Tibial artery (tissue), 4 donors: ENCODE data around the gene RHBDD3.
A peak's percentile ranks its signal among the peaks of the same experiment; 100 is the strongest.

Experiments used
- DNase-seq, 2 donors: peaks; one replicate each; pipeline ENCODE4 v3.0.0-alpha.2; 2019
- H3K27ac ChIP-seq, 2 donors: fragments of 200-600 bp; sonication (generic) in 1 of 2; 1 replicate in 1 of 2; 2 replicates in 1 of 2; pipeline ENCODE4 v1.5.1; 2018 to 2019; ENCODE audit warnings: mild to moderate bottlenecking in 1 of 2
- H3K27me3 ChIP-seq, 2 donors: fragments of 200-600 bp; sonication (generic) in 1 of 2; one replicate each; pipeline versions ENCODE4 v1.5.1 to v1.6.0; 2016 to 2019
- H3K36me3 ChIP-seq, 3 donors: fragments of 200-600 bp; sonication (generic) in 2 of 3; one replicate each; pipeline ENCODE4 v1.5.1; 2016 to 2019; ENCODE audit warnings: mild to moderate bottlenecking in 2 of 3
- H3K4me1 ChIP-seq, 4 donors: fragments of 200-600 bp; sonication (generic) in 2 of 4; 1 replicate in 3 of 4; 2 replicates in 1 of 4; pipeline ENCODE4 v1.5.1; 2016 to 2019
- H3K4me3 ChIP-seq, 2 donors: fragments of 200-600 bp; sonication (generic) in 1 of 2; 1 replicate in 1 of 2; 2 replicates in 1 of 2; pipeline ENCODE4 v1.5.1; 2018 to 2019; ENCODE audit warnings: mild to moderate bottlenecking in 2 of 2
- H3K9me3 ChIP-seq, 3 donors: fragments of 200-600 bp; sonication (generic) in 1 of 3; one replicate each; pipeline ENCODE4 v1.5.1; 2016 to 2019
- CTCF ChIP-seq, 2 experiments: fragments of 200-600 bp in 1 of 2; fragments of 450-650 bp in 1 of 2; IDR thresholded peaks; one replicate each; pipeline ENCODE4 v1.5.1; 2017 to 2019; ENCODE audit warnings: antibody characterized with exemption in 2 of 2, mild to moderate bottlenecking in 1 of 2, moderate library complexity in 1 of 2
- intact Hi-C: fragments of 100-400 bp; cut with DNase I; formaldehyde crosslinking; loops from one replicate; pipeline ENCODE4 v1.15.0; 2023; ENCODE audit warnings: low total_unique reads

The RHBDD3 gene

GRCh38 chr22:29265929-29266328 is 1.9 kb downstream of the RHBDD3 start:
- Histone ChIP-seq H3K4me1 (peaks cover 0 to 29% (median 18%) of the 10 kb centered on the region in 4 donors), H3K27me3 (no peaks in the 10 kb centered on the region), H3K36me3 (peaks cover 0 to 24% (median 0%) of the 10 kb centered on the region in 3 donors), H3K4me3 (no peak overlapping the region), H3K9me3 (no peaks in the 10 kb centered on the region), H3K27ac (peak overlapping the region in 1 of 2 donors; percentile 98)
- intact Hi-C loops = loop anchor here (5.0 to 10.0 kb wide), 2 partner anchors 41 to 381 kb away; partner anchors contain the start of genes GAS2L1 and ZNRF3
- no peak for TF ChIP-seq CTCF (IDR thresholded peaks at IDR 0.05)
- peak in 1 of 2 donors; percentile 40 for DNase-seq

DNA sequence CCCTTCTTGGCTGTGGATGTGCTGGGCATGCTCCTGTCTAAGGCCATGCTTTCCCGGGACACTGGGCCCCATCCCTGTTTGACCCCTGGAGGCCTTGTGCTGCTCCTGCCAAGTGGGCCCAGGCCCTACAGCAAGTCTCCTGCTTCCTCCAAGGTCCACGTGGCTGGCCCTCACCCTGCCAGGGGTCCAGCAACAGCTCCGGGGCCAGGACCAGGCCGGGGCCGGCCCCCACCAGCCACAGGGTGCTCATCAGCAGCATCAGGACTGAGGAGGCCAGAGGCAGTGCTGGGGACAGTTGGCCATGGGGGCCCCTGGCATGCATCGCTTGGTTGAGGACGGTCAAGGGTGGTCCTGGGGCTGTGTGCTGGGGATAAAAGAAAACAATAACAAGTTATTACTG is 2.5 kb downstream of the RHBDD3 start:
- Histone ChIP-seq H3K9me3 (no peaks in the 10 kb centered on the region), H3K4me3 (no peak overlapping the region), H3K4me1 (peaks cover 0 to 23% (median 17%) of the 10 kb centered on the region in 4 donors), H3K36me3 (peaks cover 0 to 30% (median 2%) of the 10 kb centered on the region in 3 donors), H3K27ac (no peak overlapping the region), H3K27me3 (no peaks in the 10 kb centered on the region)
- no peak for TF ChIP-seq CTCF (IDR thresholded peaks at IDR 0.05)
- peak in 1 of 2 donors; percentile 65 for DNase-seq
- intact Hi-C loops = loop anchor here (5.0 to 10.0 kb wide), 2 partner anchors 42 to 381 kb away; partner anchors contain the start of genes GAS2L1 and ZNRF3

DNA sequence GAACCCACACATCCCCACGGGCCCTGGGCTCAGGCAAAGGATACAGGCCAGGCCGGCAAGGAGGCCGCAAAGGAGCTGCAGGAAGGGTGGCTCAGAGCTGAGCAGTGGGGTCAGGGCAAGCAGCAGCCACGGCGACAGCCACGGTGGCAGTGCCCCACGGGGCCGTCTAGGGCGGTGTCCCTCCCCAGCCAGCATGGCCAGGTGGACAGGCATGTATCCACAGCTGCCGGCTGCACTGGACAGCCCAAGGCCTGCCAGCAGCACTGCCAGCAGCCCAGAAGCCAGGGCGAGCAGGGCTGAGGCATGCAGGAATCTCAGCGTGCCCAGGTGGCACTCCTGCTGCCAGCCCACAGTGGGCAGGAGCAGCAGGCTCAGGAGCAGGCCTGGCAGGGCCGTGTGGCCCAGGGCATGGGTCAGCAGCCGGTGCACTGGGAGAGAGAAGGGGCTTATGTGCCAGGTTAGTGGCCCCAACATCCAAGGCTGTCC is 3.9 kb downstream of the RHBDD3 start:
- Histone ChIP-seq H3K36me3 (peaks cover 0 to 45% (median 15%) of the 10 kb centered on the region in 3 donors), H3K27me3 (no peaks in the 10 kb centered on the region), H3K4me1 (peaks cover 0 to 20% (median 11%) of the 10 kb centered on the region in 4 donors), H3K27ac (no peak overlapping the region), H3K4me3 (no peak overlapping the region), H3K9me3 (no peaks in the 10 kb centered on the region)
- no peak for TF ChIP-seq CTCF (IDR thresholded peaks at IDR 0.05)
- intact Hi-C loops = loop anchor here (5.0 to 10.0 kb wide), 2 partner anchors 379 to 532 kb away; partner anchors contain the start of gene ZNRF3
- DNase-seq = peak in 1 of 2 donors; percentile 59

GRCh38 chr22:29260601-29261315 is 7.0 kb downstream of the RHBDD3 start:
- Histone ChIP-seq H3K4me1 (peaks cover 0 to 4% (median 0%) of the 10 kb centered on the region in 4 donors), H3K27ac (no peak overlapping the region), H3K27me3 (no peaks in the 10 kb centered on the region), H3K4me3 (no peak overlapping the region), H3K36me3 (peaks cover 0 to 48% (median 15%) of the 10 kb centered on the region in 3 donors), H3K9me3 (no peaks in the 10 kb centered on the region)
- intact Hi-C loops = loop anchor here (5.0 to 10.0 kb wide), 2 partner anchors 376 to 528 kb away; partner anchors contain the start of gene ZNRF3
- DNase-seq = peak in 1 of 2 donors; percentile 55
- no peak for TF ChIP-seq CTCF (IDR thresholded peaks at IDR 0.05)

DNA sequence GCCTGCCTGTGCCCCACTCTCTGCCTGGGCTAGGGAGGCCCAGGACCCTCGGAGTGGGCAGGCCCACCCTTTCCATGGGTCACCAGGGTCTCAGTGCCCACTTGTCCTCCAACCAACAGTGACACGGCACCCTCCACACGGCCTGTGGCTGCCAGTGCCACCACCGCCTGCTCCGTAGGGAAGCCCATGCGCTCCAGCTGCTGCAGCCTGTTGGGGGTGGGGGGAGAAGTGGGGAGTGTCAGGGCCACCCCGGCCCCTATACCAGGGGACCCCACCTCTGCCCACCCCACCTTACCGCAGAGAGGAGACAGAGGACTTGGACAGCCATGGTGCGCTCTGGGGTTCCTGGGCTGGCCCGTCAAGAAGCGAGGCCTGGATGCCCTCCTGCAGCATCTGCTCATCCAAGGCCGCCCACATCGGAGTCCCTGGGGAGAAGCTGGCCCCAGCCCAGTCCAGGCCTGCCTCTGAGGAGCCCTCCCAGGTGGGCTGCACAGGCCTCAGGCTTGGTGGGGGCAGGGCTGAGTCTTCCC is 7.7 kb downstream of the RHBDD3 start:
- Histone ChIP-seq H3K36me3 (peaks cover 0 to 41% (median 15%) of the 10 kb centered on the region in 3 donors), H3K27ac (no peak overlapping the region), H3K4me3 (no peak overlapping the region), H3K9me3 (no peaks in the 10 kb centered on the region), H3K4me1 (no peaks in the 10 kb centered on the region), H3K27me3 (no peaks in the 10 kb centered on the region)
- intact Hi-C loops = loop anchor here (5.0 to 10.0 kb wide), 2 partner anchors 375 to 528 kb away; partner anchors contain the start of gene ZNRF3
- no peak for TF ChIP-seq CTCF (IDR thresholded peaks at IDR 0.05)
- DNase-seq = peak in 1 of 2 donors; percentile 53
